Skin epidermis (tissue), 12 donors: ENCODE data around the gene COPE.
A peak's percentile ranks its signal among the peaks of the same experiment; 100 is the strongest.

Experiments
- H3K27ac ChIP-seq, 21 experiments: fragments of 200-600 bp; sonication (generic) in 11 of 21; one replicate each; pipeline ENCODE4 v1.5.0; 2020; ENCODE audit warnings: mild to moderate bottlenecking in 3 of 21, inconsistent platforms in 2 of 21, moderate library complexity in 2 of 21
- H3K4me3 ChIP-seq, 7 experiments: fragments of 200-600 bp; sonication (generic) in 2 of 7; one replicate each; pipeline ENCODE4 v1.5.0; 2020; ENCODE audit warnings: inconsistent platforms in 2 of 7, mild to moderate bottlenecking in 2 of 7, moderate library complexity in 1 of 7

COPE gene

GRCh38 chr19:18897094-18898029, 21.8 kb downstream of the COPE start:
- H3K4me3 ChIP-seq, result no peak overlapping the region
- H3K27ac ChIP-seq, result no peak overlapping the region

DNA sequence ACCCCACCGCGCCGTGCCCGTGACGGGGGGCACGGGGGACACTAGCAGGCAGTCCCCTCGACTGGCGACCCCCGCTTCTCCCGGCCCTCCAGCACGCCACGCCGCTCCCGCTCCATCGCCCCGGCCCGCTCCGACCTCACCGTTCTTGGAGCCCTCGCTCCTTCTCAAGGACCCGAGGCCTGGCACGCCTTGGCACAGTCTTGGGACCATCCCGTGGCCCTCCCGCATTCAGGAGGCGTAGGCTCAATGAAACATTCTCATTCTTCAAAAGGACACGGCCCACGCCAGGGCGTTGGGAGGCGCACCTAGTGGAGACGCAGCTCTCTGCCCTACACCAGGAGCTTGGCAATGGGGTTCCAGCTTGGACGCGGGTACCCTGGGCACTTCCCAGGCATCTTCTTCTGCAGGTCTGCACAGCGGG, 22.8 kb downstream of the COPE start:
- H3K4me3 ChIP-seq, result peak overlapping the region in 1 of 7 experiments; percentile 24
- H3K27ac ChIP-seq, result no peak overlapping the region

DNA sequence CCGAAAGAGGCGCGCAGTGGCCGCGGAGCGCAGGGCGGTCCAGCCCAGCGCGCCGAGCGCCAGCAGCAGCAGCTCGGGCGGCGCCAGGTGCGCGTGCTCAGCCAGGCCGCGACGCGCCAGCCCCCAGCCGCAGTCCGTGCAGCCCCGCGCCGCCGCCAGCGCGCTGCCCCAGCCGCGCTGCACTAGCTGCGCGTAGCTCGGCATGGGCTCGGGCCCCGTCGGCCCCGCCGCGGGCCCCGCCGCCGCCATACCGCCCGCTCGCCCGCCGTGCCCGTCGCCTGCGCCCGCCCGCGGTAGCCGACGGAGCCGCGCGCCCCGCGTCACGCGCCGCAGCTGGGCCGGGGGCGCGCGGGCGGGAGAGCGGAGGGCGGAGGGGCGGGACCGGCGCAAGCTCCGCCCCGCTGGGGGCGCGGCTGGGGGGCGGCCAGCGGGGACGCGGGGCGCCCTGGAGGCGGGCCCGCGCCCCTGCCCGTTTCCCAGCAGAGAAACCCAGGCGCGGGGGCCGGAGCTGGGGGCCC, 23.3 kb downstream of the COPE start, which contains the start of gene CERS1:
Gene CERS1 (minus strand): TSS at position 335 of the 518 bp plus-strand sequence. CDS start 86 bp downstream, at position 249.
- H3K4me3 ChIP-seq, result peak within 1 kb of the TSS in 4 of 7 experiments; percentile 13 to 38 (median 32)
- H3K27ac ChIP-seq, result no peak within 1 kb of the TSS

- Histone ChIP-seq H3K4me3 (peak overlapping the region in 4 of 7 experiments; percentile 13 to 38 (median 32)), H3K27ac (no peak overlapping the region)
These were observed 24.0 kb downstream of the COPE start for GRCh38 chr19:18895038-18895823.

GRCh38 chr19:18894254-18895037, 24.7 kb downstream of the COPE start:
- Histone ChIP-seq H3K27ac (no peak overlapping the region), H3K4me3 (peak overlapping the region in 2 of 7 experiments; percentile 30 to 38)

DNA sequence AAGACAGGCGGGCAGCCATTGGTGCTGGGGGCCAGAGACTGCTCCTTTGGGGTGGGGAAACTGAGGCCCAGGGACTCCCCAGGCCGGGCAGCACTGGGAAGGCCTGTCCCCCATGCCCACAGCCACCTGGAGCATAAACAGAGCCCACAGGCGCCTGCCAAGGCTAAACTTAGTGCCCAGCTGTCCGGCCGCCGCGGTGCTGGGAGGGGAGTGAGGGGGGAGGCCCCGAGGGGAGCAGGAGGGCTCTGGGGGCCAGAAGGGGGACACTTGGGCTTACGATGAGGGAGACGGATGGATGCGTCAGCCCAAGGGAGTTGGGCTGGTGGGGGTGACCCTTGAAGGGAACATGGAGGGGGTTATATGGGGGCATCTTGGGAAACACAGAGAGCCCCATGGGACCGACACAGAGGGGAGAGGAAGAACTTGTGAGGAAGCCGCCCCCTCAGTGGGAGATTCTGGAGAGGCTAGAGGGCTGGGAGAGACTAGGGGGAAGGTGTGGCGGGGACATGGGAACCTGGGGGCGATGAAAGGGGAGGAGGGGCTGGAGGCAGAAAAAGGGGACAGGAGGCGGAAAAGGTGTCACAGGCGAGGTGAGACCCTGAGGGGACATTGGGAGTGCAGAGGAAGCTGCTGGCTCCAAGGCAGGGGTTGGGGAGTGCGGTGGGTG, 25.5 kb downstream of the COPE start:
- Histone ChIP-seq H3K4me3 (no peak overlapping the region), H3K27ac (no peak overlapping the region)

DNA sequence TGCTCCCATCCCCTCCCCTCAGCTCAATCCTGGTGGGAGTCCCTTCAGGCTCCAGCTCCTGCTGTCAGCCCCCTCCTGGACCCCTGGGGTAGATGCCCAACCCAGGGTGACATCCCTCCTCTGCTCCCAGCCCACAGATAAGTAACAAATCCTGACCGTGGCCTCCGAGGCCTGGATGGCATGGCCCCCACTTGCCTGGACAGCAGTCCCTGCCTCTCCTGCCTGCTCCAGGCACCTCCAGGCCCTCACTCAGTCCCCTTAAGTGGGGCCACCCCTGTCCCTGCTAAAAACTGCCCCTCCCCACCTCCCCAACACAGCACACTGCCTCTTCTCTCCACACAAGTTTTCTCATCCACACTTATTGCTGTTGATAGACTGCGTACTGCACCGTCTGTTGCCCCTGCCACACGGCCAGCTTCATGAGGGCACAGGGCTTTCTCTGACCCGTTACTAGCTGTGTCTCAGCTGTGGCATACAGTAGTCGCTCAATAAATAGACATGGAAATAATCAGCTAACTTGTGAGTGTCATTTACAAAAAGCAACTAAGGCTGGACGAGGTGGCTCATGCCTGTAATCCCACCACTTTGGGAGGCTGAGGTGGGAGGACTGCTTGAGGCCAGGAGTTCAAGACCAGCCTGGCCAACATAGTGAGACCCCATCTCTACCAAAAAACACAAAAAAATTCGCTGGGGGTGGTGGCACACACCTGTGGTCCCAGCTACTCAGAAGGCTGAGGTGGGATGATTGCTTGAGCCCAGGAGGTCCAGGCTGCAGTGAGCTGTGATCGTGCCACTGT, 29.0 kb downstream of the COPE start:
- Histone ChIP-seq H3K4me3 (no peak overlapping the region), H3K27ac (no peak overlapping the region)

DNA sequence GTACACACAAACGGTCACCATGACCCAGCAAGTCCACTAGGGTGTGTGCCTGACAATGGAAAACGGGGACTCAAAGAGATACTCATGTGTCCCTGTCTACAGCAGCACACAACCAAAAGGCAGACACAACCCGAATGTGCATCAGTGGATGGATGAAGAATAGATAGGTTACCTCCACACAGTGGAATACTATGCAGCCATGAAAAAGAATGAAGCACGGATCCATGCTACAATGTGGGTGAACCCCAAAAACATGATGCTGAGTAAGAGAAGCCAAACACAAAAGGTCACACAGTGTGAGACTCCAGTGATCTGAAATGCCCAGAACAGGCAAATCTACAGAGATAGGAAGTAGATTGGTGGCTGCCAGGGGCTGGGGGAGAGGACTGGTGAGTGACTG, 32.2 kb downstream of the COPE start:
- Histone ChIP-seq H3K4me3 (no peak overlapping the region), H3K27ac (no peak overlapping the region)

GRCh38 chr19:18883526-18884304, 35.5 kb downstream of the COPE start:
- Histone ChIP-seq H3K27ac (no peak overlapping the region), H3K4me3 (no peak overlapping the region)

DNA sequence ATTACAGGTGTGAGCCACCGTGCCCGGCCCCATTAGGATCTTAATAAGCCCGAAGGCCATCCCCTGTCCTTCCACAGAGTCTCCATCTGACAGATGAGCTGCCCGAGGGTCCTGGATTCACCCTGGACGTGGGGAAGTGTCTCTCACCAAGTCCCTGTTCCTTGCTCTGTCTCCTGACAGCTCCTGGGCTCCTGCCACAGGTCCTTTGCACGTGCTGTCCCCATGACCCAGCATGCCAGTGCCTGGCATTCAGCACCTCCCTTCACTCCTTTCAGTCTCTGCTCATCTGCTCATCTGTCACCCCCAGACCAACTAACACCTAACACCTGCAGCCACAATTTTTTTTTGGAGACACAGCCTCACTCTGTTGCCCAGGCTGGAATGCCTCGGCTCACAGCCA, 37.7 kb downstream of the COPE start:
- H3K27ac ChIP-seq, result no peak overlapping the region
- H3K4me3 ChIP-seq, result no peak overlapping the region

DNA sequence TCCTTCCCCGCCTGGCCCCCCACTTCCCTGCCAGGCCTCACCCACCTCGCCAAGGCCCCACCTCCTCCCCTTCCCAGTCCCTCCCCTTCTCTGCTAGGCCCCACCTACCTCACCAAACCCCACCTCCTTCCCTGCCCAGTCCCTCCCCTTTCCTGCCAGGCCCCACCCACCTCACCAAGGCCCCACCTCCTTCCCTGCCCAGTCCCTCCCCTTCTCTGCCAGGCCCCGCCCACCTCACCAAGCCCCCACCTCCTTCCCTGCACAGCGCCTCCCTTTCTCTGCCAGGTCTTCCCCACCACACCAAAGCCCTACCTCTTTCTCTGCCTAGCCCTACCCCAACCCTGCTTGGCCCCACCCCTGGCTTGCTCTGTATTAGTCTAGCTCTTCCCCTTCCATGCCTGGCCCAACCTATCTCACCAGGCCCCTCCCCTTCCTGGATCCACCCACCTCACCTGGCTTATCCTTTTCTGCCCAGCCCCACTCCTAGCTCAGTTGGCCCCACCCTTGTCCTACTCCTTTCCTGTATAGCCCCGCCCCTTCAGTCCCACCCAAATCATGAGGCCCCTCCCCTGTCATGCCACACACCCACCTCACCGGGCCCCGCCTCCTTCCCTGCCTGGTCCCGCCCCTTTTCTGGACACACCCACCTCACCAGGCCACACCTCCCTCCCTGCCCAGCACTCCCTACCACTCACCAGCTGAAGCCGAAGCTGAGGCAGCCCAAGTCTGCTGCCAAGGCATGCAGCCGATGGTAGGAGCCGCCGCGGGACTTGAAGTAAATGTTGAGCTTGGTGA, 39.4 kb downstream of the COPE start:
- Histone ChIP-seq H3K27ac (no peak overlapping the region), H3K4me3 (no peak overlapping the region)

GRCh38 chr19:18878858-18879578, 40.2 kb downstream of the COPE start:
- no peak overlapping the region for H3K4me3 ChIP-seq
- no peak overlapping the region for H3K27ac ChIP-seq

DNA sequence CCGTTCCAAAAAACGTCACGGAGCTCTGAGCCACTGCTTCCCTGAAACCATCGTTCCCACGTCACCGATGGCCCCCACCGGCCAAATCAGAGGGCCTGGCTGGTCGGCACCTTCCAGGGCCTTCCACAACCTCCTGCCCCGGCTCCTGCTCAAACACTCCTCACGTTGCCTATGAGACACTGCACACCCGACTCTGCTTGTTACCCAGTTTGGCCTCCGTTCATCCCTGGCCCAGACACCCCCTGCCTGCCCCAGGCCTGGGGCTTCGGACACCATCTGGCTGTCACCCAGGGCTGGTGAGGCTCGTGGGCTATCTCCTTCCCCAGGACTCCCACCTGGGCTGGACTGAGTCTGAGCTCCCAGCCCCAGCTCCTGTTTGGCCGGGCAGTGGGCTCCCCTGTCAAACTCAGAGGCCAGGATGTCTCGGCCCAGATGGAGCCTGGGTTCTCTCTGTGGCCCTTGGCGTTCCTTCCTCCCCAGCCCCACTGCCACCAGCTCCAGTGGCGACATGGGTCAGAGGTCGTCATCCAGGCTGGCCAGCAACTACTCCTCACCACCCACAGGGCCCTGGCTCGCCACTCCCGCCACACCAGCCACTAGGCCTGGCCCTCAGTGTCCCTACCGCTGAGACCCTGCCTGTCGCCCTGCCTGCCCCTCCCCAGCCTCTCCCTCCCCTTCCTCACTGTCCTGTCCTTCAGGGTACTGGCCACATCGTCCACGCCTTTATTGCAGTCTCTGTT, 41.0 kb downstream of the COPE start:
- no peak overlapping the region for H3K27ac ChIP-seq
- no peak overlapping the region for H3K4me3 ChIP-seq

- Histone ChIP-seq H3K27ac (no peak overlapping the region), H3K4me3 (no peak overlapping the region)
These were observed 42.3 kb downstream of the COPE start for GRCh38 chr19:18876865-18877264.

DNA sequence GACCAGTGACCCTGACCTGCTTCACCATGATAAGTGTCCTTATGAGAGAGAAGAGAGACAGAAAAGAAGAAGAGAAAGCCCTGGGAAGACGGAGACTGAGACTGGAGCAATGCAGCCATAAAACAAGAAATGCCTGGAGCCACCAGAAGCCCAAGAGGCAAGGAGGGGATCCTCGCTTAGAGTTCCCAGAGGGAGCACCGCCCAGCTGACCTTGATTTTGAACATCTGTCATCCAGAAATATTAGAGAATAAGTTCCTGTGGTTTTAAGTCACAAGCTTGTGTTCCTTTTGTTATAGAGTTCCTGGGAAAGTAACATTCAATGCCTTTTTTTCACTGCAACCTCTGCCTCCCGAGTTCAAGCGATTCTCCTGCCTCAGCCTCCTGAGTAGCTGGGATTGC, 43.5 kb downstream of the COPE start:
- no peak overlapping the region for H3K27ac ChIP-seq
- no peak overlapping the region for H3K4me3 ChIP-seq
